GM21737 (cell line): ENCODE data around the gene ZBTB46.
"Not testable (repeated sequence)": the region's sequence is repeated elsewhere in the genome, so short reads cannot be mapped to it uniquely, and the experiment has no call there.

Experiments used
- ATAC-seq: cut with Tn5 transposase; IDR thresholded peaks from one replicate; pipeline ENCODE4 v1.9.1; 2021; ENCODE audit warnings: mild to moderate bottlenecking, moderate library complexity; ENCODE audit not compliant: unreplicated experiment

Gene ZBTB46

DNA sequence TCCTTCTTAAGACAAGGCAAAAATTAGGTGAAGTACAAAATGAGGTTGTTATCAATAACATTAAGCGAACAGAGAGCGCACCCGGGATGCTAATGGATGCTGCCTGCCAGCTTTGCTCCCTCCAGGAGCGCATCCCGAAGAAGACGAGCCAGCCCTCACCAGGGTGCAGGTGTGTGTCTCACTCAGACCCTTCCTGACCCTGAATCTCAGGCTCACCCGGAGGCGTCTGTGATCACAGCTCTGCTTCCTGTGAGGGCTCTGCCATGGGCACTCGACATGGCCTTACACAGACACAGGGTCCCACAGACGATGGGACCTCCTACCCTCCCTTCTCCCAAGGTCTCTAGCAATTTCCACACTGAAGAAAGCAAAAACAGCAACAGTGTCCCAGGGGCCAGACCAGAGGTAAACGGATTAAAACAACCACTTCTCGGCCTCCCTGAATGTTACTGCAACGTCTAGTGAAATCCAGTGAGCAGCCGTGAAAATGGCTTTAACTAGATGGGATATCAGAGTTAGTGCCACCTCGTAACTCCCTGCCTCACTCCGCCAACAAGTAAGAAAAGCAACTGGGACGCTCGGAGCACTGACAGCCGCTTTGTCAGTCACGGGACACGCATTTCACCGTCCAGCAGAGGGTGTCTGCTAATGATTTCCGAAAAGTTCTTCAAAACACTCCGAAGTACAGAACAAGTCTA is 11.7 kb downstream of the ZBTB46 start:
- ATAC-seq: no peak

DNA sequence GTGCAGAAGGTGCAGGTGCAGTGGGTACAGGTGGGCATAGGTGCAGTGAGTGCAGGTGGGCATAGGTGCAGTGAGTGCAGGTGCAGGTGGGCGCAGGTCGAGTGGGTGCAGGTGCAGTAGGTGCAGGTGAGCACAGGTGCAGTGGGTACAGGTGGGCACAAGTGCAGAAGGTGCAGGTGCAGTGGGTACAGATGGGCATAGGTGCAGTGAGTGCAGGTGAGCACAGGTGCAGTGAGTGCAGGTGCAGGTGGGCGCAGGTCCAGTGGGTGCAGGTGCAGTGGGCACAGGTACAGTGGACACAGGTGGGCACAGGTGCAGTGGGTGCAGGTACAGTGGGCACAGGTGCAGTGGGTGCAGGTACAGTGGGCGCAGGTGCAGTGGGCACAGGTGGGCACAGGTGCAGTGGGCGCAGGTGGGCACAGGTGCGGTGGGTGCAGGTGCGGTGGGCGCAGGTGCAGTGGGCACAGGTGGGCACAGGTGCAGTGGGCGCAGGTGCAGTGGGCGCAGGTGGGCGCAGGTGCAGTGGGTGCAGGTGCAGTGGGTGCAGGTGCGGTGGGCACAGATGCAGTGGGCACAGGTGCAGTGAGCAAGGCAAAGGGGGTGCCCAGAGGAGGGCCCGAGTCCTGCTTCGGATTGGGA is 15.3 kb downstream of the ZBTB46 start:
- no peak for ATAC-seq

DNA sequence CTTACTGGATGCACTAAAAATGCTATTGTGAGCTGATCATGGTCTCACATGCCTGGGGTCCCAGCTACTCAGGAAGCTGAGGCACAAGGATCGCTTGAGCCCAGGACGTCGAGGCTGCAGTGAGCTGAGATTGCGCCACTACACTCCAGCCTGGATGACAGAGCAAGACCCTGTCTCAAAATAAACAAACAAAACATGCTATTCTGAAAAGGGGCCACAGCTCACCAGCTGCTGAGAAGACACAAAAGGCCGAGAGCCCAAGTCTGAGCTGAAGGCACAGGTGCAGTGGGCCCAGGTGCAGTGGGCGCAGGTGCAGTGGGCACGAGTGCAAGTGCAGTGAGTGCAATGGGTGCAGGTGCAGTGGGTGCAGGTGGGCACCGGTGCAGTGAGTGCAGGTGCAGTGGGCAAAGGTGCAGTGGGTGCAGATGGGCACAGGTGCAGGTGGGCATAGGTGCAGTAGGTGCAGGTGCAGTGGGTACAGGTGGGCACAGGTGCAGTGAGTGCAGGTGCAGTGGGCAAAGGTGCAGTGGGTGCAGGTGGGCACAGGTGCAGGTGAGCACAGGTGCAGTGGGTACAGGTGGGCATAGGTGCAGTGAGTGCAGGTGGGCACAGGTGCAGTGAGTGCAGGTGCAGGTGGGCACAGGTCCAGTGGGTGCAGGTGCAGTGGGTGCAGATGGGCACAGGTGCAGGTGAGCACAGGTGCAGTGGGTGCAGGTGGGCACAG is 16.0 kb downstream of the ZBTB46 start:
- ATAC-seq: no peak

DNA sequence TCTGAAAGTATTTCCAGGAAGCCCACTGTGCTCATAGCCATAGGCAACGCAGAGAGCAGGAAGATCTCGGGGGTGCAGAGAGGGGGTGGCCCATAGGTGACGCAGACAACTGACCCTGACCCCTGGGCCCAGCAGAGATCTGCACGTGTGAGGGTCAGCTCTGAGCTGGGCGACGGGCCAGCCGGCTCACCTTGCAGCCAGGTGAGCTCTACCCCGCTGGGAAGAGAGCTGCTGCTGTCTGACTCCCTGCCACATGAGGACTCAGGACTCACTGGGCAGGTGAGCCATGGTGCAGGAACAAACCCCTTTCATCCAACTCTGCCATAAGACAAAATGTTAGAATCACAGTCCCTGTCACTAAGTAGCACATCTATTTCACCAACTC is 19.6 kb downstream of the ZBTB46 start:
- ATAC-seq: no peak

DNA sequence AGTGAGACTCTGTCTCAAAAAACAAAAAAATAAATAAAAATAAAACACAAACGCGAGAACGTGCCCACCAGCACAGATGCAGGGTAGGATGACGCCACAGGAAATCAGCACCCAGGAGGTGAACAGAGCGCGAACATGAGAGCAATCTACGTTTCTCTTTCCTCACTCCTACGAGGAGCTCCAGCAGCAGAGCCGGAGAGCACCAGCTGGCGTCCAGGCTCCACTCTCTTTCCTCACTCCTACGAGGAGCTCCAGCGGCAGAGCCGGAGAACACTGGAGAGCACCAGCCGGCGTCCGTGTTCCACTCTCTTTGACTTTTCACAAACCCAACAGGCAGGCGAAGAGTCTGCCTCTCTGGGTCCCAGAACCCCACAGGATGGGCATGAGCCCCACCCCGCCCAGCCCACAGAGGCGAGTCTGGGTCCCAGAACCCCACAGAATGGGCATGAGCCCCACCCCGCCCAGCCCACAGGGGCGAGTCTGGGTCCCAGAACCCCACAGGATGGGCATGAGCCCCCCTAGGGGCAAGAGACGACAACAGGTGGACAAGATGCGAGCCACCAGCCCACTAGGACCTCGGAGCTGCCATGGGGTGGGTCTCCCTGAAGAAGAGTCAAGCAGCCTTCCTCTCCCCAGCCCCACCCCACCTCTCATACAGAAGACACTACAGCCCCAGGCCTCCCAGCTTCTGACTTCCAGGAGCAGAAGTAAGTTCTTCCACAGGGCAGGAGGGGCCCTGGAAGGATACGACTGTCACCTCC is 20.2 kb downstream of the ZBTB46 start:
- no peak for ATAC-seq

DNA sequence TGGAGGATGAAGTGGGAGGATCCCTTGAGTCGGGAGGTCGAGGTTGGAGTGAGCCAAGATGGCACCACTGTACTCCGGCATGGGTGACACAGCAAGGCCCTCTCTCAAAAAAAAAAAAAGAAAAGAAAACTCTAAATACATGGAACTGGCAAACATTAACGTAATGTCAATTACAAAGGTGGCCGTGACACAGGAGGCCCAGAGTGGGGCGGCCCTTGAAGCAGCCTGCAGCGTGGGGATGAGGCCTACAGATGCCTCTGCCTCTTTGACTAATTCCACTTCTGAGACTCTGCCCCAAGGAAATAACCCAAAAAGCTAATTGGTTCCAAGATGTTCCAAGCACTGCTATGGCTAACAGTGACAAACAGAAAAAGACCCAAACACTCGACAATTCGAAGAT is 21.2 kb downstream of the ZBTB46 start:
- ATAC-seq: no peak

DNA sequence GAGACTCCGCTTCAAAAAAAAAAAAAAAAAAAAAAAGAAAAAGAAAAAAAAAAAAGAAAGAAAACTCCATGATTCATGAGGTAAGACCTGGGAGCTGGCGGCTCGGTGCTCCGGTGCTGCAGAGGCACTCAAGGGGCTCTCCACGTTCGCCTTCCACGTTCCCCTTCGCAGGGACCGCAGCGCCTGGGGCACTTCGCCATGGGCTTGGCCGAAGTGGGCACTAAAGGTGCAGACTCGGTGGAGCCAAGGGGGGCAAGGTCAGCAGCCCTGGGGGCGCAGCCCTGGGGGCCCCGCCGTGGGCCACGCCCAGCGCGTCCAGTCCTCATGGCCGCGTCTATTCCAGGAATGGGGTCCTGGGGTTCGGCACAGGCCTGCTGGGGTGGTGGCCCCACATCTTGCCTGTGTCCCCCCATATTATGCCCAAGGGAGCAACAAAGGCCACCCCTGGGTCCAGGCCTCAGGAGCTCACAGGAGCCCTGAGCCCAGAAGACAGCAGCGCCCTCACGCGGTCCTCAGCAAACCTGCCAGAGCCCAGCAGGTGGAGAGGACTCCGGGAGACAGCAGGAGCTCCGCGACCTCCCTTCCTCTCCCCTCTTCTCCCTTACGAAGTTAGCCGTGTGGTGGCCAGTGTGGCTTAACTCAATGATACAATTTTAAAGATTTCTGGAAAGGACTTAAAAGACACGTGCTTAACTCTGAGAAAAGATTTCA is 21.9 kb downstream of the ZBTB46 start:
- no peak for ATAC-seq

DNA sequence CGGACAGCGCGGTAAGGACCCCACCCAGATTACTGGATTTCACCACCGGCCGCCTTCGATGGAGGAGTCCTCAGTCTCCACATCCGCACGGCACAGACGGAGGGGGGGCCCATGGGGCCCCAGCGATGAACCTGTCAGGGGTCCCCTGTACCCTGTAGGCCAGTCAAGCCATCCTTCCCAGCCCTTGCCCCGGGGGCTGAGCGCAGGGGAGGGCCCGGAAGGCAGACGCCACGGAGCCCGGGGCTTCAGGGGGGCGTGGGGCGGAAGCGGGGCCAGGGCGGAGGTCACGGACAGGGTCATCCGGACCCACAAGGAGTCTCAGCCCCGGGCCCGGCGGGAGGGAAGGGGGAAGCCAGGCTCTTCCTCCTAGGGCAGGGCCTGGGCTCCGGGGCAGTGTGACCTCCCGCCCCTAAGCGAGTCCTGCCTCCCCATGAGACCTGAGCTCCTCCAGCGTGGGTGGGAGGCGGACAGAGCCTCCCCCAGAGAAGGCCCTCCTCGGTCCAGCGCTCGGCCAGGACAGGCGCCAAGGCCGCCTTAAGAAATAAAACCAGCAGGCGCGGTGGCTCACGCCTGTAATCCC is 22.8 kb downstream of the ZBTB46 start:
- no peak for ATAC-seq

DNA sequence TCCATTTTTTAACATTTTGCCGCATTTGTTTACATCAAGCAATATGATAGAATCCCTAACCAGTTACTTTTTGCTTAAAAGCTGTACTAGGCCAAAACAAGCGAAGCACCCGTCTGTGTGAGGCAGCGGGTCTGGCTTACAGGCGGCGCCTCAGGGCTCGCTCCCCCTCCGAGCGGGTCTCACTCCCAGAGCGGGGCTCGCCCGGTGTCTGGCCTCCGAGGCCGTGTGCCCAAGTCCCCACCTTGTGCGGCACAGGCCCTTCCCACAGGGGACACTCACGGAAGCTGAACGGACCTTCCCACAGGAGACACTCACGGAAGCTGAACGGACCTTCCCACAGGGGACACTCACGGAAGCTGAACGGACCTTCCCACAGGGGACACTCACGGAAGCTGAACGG is 23.4 kb downstream of the ZBTB46 start:
- no peak for ATAC-seq

DNA sequence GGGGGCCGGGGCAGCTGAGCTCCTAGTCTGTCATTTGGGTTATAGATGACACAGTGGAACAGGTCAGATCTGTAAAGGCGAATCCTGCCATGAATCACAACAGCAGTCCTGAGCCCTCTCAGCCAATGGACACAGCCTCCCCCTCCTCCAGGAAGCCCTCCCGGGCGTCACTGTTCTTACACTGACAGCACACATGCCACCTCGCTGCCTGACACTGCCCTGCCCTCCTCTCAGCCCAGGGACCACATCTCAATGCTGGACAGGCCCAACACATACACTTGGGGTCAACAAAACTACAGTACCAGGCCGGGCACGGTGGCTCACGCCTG is 26.8 kb downstream of the ZBTB46 start:
- ATAC-seq: no peak

DNA sequence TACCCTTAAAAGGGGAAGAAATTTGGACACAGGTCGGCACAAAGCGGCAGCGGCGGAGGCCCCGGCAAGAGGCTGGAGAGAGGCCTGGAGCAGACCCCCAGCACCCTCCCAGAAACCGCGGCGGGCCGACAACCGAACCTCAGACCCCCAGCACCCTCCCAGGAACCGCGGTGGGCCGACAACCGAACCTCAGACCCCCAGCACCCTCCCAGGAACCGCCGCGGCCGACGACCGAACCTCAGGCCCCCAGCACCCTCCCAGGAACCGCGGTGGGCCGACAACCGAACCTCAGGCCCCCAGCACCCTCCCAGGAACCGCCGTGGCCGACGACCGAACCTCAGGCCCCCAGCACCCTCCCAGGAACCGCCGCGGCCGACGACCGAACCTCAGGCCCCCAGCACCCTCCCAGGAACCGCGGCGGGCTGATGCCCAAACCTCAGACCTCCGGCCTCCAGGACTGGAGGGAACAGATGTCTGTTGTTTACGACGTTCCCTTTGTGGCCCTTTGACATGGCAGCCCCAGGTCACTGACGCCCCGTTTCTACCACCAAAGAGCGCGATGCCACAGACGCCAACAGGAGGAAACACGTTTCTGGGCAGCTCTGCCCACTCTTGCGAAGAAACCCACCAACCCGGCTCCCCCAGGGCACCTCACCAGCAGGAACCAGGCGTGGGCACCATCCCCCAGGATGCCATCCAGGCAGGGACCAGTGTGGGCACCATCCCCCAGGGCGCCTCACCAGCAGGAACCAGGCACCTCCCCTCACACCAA is 28.4 kb downstream of the ZBTB46 start:
- no peak for ATAC-seq

DNA sequence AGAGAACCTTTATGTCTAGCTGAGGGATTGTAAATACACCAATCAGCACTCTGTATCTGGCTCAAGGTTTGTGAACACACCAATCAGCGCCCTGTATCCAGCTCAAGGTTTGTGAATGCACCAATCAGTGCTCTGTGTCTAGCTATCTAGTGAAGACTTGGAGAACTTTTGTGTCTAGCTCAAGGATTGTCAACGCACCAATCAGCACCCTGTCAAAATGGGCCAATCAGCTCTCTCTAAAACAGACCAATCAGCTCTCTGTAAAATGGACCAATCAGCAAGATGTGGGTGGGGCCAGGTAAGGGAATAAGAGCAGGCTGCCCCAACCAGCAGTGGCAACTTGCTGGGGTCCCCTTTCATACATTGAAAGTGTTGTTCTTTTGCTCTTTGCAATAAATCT is 29.9 kb downstream of the ZBTB46 start:
- ATAC-seq: not testable (repeated sequence)

DNA sequence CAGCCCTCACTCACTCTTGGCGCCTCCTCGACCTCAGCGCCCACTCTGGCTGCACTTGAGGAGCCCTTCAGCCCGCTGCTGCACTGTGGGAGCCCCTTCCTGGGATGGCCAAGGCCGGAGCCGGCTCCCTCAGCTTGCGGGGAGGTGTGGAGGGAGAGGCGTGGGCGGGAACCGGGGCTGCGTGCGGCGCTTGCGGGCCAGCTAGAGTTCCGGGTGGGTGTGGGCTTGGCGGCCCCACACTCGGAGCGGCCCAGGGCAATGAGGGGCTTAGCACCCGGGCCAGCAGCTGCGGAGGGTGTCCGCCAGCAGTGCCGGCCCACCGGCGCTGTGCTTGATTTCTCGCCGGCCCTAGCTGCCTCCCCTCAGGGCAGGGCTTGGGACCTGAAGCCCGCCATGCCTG is 30.7 kb downstream of the ZBTB46 start:
- ATAC-seq: not testable (repeated sequence)

DNA sequence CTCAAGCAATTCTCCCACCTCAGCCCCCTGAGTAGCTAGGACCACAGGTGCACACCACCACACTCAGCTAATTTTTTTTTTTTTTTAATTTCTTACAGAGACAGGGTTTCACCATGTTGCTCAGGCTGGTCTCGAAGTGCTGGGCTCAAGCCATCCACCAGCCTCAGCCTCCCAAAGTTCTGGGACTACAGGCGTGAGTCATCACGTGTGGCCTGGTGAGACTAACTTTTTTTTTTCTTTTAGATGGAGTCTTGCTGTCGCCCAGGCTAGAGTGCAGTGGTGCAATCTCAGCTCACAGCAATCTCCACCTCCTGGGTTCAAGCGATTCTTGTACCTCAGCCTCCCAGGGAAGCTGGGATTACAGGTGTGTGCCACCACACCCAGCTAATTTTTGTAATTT is 31.9 kb downstream of the ZBTB46 start:
- not testable (repeated sequence) for ATAC-seq

DNA sequence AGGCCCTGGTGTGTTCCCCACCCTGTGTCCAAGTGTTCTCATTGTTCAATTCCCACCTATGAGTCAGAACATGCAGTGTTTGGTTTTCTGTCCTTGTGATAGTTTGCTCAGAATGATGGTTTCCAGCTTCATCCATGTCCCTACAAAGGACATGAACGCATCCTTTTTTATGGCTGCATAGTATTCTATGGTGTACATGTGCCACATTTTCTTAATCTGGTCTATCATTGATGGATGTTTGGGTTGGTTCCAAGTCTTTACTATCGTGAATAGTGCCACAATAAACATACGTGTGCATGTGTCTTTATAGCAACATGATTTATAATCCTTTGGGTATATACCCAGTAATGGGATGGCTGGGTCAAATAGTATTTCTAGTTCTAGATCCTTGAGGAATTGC is 33.9 kb downstream of the ZBTB46 start:
- not testable (repeated sequence) for ATAC-seq

DNA sequence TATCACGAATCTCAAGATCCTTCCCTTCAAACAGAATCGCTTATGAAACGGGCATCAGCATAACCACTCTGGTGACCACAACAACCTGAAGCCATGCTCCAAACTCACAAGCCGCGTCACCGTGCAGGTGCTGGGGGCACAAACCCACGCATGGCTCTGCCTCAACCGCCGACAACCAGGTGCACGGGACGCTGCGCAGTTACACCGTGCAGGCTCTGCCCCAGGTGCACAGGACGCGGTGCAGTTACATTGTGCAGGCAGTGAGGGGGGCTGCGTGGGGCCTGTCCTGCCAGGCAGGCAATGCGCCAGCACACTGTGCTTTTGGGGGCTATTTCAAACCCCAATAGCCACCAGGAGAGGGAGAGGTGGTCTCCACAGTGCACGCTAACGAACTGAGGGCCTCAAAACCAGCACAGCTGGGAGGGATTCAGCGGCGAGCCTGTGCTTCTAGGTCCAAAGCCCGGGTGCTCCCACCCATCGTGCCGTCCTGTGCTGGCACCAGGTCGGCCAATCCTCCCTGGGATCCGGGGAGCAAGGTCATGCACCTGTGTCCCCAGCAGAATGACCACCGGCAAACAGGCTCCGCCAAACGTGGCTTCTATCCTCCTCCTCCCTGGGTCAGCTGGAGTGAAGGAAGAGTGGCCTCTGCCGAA is 35.8 kb downstream of the ZBTB46 start:
- ATAC-seq: no peak

DNA sequence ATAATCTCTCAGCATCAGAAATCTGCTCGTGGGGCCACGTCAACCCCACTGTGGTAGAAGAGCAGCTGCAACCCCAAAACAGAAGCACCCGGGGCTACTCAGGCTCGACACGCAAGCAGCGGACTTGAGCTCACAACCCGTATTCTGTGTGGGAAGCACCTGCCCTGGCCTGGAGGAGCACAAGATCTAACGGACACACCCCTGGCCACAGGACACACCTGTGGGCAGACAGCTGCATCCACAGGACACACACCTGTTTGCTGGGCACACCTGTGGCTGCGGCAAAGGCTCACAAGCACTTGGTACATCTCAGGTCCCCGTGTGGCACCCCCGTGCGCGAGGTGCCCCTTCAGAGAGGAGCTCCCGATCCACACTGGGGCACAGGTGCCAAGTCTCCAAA is 36.5 kb downstream of the ZBTB46 start:
- no peak for ATAC-seq

DNA sequence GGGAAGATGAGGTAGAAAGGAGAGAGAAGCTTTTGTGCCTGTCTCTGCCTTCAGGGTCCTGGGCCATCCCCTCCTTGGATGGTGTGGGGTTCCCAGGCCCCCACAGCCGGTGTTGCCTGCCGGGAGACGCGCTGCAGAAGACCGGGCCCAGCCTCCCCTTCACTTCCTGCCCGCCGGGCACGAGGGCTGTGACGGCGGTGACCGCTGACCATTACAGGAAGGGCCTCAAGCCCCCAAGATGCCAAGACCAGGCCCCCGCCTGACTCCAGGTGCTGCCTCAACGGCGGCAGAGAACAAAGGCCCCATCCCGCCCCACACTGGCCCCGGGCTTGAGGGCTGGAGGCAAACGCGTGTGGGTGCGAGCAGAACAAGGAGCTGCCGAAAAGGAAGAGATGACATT is 38.2 kb downstream of the ZBTB46 start:
- no peak for ATAC-seq

DNA sequence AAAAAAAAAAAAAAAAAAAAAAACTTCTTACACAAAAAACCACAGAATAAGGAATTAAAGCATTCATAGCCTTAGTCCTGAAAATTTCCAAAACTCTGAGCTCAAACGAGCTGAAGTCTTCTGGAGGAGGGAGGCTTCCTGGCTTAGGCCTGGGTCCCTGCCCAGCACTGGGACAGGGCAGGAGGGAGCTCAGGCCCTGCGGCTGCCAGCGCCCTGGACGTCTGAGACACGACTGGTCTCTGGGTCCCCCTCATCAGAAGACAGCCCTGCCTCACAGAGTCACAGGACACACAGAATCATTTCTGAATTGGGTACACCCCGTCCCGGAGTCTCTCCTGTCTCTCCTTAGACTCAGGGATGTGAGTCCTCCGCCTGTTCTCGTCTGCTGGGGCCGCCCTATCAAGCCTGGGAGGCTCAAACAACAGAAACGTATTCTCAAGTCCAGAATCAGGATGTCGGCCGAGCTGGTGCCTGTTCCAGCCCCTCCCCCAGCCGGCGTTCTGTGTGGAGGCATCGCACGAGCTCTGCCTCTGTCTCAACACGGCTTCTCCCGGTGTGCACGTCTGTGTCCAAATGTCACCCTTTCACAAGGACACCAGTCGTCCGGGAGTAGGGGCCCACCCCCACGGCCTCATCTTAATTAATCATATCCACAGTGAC is 39.4 kb downstream of the ZBTB46 start:
- no peak for ATAC-seq
